ENCODE results near the gene PPP5C. TPM values are rescaled to one million over a fixed set of nuclear protein-coding genes. Genes with fewer than 3 reads are reported as not detected.

Gene PPP5C
- total and polyA plus RNA-seq, 2 of the 8 experiments (the other 6 are each of a cell fraction or from before 2014, with no cell fraction given) = 112 to 156 TPM

DNA sequence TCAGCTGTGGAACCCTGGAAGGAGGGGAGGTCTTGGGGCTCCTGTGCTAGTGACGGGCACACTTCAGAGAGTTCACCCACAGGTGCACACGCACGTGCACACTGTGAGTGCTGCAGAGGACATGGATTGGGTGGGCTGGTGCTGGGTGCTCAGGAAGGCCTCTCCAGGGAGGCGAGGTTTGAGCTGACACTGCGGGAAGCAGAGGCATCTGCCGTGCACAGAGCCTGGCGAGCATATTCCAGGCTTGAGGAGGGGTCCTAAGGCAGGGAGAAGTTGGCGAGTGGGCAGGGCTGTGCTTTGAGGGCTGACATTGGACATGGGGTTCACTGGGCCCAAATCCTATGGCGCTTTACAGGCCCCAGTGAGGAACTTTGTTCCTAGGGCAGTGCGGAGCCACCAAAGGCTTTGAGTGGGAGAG lies 40.8 kb downstream of the PPP5C start:
- H2BK120ac ChIP-seq (replicated peaks; ENCODE audit: low read depth, low read length) = no peak overlapping the region
- H3K9ac ChIP-seq (replicated peaks in 1 of 4; ENCODE audit: extremely low read depth in 1 of 4, low read depth in 3 of 4, low read length in 3 of 4) = no peak overlapping the region
- H4K8ac ChIP-seq (ENCODE audit: extremely low read depth, insufficient read depth, low read length) = no peak overlapping the region
- no peak overlapping the region for H2BK12ac ChIP-seq (ENCODE audit: low read depth, low read length)
- peaks cover 11 to 69% (median 52%) of the 10 kb centered on the region in 4 experiments; a peak in 6 of 8 replicates for H3K36me3 ChIP-seq (ENCODE audit: control insufficient read depth in 2 of 4, insufficient read depth in 4 of 4, low read length in 3 of 4)
- FAIRE-seq = no peak
- no peak overlapping the region for H3K18ac ChIP-seq (ENCODE audit: extremely low read depth, low read length)
- no peaks in the 10 kb centered on the region; a peak in 1 of 4 replicates for H3K9me3 ChIP-seq (ENCODE audit: insufficient read depth in 2 of 2, low read depth in 1 of 2, low read length in 1 of 2)
- POLR2A ChIA-PET (ENCODE audit: partially characterized antibody) = no interaction called here
- TF ChIP-seq TEAD4 (IDR thresholded peaks at IDR 0.05; ENCODE audit: low read depth, low read length) = no peak
- H3K27me3 ChIP-seq (replicated peaks in 1 of 4; ENCODE audit: control insufficient read depth in 3 of 4, extremely low read depth in 1 of 4, insufficient read depth in 3 of 4, low read length in 3 of 4) = no peaks in the 10 kb centered on the region
- no peak overlapping the region for H4K91ac ChIP-seq (replicated peaks; ENCODE audit: insufficient read length, low read length)
- 93% methylated on average over 10 of the region's 10 CpGs; no CpG with 5 or more reads in 1 of the 2 experiments for WGBS, 2 experiments (ENCODE audit: extremely low coverage in 1 of 2, insufficient coverage in 1 of 2, insufficient read length in 1 of 2, insufficient replicate concordance in 2 of 2, low coverage in 1 of 2, low lambda C conversion rate in 2 of 2, missing lambda C conversion rate in 1 of 2)
- no peak overlapping the region for H2AFZ ChIP-seq (ENCODE audit: low read length)
- H3K4ac ChIP-seq (replicated peaks; ENCODE audit: insufficient read length, low read depth, low read length) = no peak overlapping the region
- H3K79me1 ChIP-seq (ENCODE audit: low read depth, low read length) = no peaks in the 10 kb centered on the region; the same call in 1 of the 2 replicates
- H2BK20ac ChIP-seq (ENCODE audit: low read length) = no peak overlapping the region
- no peaks in the 10 kb centered on the region for H3K79me2 ChIP-seq (ENCODE audit: control insufficient read depth in 1 of 2, insufficient read depth in 2 of 2, low read length in 2 of 2)
- H3K4me1 ChIP-seq (replicated peaks in 1 of 4; ENCODE audit: control insufficient read depth in 3 of 4, insufficient read depth in 4 of 4, low read length in 3 of 4) = peaks cover 0 to 2% (median 0%) of the 10 kb centered on the region in 4 experiments; a peak in 3 of 7 replicates
- no peak overlapping the region for H3K56ac ChIP-seq (replicated peaks; ENCODE audit: insufficient read length, low read depth, low read length)
- no peak overlapping the region for H4K5ac ChIP-seq (ENCODE audit: insufficient read length, low read depth, low read length)
- no peak for DNase-seq (ENCODE audit: low read depth in 1 of 2, low spot score in 2 of 2)
- H4K20me1 ChIP-seq (replicated peaks in 1 of 2; ENCODE audit: control insufficient read depth in 1 of 2, insufficient read depth in 2 of 2, low read length in 2 of 2) = peaks cover 2 to 11% of the 10 kb centered on the region in 2 experiments
- no peaks in the 10 kb centered on the region for H3K23me2 ChIP-seq (ENCODE audit: low read depth, low read length)
- H3K23ac ChIP-seq (ENCODE audit: insufficient read length) = no peak overlapping the region
- no peak overlapping the region for H2AK5ac ChIP-seq (ENCODE audit: low read depth, low read length)
- H3K4me3 ChIP-seq (ENCODE audit: extremely low read depth in 1 of 4, insufficient read depth in 2 of 4, low read depth in 3 of 4, low read length in 4 of 4) = no peak overlapping the region
- no peak overlapping the region for H2BK15ac ChIP-seq (ENCODE audit: low read length)
- no peak overlapping the region for H3K27ac ChIP-seq (ENCODE audit: low read depth, low read length)
- no peak overlapping the region for H3K4me2 ChIP-seq (ENCODE audit: insufficient read depth in 1 of 2, low read depth in 2 of 2, low read length in 2 of 2)
- no peak overlapping the region; the same call in 1 of the 2 replicates for H2BK5ac ChIP-seq (ENCODE audit: low read depth, low read length)
- CTCF ChIA-PET (ENCODE audit: partially characterized antibody) = interaction anchor here (0.9 to 2.2 kb wide), 3 partner anchors 8 to 359 kb away, joined by 3 to 8 read pairs (median 3); partner anchors contain the start of gene PPP5C
- H3K14ac ChIP-seq (ENCODE audit: insufficient read length) = no peak overlapping the region

All from H1 (cell line).